NCI-H2029 (cell line): ENCODE results near the gene MAML3.
A peak's percentile ranks its signal among the peaks of the same experiment; 100 is the strongest.

Experiments used
- DNase-seq: peaks from one replicate; lab custom pipeline; 2025; lab: John Stamatoyannopoulos, UW

MAML3 gene

DNA sequence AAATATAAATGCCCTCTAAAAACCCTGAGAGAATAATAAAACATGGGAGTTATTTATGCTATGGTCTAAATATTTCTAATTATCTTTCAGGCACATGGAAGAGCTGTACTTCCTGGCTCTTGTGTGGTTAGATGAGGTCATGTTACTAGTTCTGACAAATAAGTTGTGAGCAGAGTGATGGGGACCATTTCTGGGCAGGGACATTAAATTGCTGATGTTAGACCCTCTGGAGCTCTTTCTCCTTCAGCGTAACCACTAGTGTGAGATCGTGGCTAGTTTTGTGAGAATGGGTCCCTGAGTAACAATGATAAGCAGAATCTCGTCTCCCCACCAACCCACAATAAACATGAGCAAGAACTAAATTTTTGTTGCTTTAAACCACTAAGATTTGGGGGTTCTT, 108.0 kb downstream of the MAML3 start:
- no peak for DNase-seq

DNA sequence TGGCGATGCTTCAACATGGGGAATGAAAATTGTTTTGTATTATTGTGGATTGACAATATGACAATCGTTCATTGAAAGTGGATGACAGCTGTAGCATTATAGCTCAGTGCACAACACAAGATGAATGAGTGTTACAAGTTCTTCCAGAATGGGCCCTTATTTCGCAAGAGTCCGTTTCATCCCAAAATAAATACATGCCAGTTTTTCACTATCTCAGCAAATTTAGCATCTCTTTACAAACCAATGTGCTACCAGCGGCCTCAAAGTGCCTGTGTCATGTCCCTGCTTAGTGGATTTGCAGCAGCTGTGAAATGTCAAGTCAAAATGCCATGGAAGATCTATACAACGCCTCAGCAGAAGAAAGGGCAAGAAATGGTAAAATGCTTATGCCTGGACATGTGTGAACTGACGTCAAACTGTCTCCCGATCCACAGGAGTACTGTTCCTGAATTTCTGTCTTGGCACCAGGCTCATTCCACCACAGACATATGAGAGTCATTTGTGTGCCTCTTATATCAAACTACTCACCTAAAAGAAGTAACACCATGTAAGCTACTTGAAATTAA, 109.6 kb downstream of the MAML3 start:
- no peak for DNase-seq

DNA sequence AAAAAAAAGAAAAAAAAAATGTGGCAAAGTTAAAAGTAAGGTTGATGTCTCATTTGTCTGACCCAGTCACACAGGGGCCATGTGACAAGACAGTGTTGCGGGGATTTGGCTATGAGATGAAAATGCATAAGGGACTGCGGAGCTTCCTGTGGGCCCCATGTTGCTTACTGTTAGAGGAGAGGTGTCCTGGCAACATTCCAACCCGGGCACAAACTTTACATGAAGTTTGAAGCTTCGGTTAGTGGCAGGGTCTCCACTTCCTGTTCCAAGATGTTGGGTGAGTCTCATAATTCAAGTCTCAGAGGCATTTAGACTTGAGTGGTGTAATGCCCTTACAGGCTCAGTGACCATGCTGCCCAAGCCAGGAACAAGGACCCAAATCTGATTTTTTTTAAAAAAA, 111.3 kb downstream of the MAML3 start:
- DNase-seq, result no peak

- no peak for DNase-seq
These were observed 115.9 kb downstream of the MAML3 start for GRCh38 chr4:140038031-140038533.

DNA sequence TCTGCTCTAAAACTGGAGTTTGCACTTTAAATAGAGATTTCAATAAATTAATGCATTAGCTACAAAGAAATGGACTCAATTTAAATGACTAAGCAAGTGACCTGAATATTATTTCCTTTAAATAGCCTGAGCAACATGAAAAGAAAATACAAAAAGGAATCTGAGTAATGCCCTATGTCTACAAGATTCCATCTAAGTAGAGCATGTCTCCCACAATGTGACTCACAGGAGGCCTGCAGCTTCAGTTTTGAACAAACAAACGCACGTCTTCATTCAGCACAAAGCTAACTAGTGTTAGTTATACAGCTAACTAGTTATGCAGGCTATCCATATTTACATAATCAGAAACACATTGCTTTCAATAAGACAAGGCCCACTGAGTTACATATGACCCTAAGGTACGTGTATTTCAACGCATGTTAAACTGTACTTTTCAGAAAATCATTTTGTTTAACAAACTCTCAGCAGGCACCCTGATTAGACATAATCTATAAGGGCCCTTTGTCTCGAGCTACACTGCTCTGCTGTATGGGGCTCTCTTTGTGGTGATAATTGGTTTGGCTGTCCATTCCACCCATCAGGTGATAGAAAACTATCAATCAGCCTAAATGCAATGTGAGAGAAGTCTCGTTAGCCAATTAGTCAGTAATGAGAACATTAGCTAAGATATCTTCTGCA, 116.5 kb downstream of the MAML3 start:
- no peak for DNase-seq

DNA sequence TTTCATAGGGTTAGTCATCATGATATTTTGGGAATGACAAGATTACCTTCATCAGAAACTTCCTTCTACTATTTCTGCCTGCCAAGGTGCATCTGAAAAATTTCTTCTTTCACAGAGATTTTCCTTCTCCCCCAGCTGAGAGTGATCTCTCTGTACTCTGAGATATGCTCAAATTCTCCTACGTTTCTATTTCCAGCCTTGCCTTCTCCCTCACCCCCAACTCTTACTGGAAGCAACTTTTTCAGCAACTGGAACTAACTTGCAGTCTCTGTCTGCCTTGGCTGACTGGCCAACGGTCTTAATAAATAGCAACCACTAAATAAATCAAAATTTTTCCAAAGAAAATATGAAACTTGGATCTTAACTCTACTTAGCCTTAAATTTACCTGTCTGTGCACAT, 122.3 kb downstream of the MAML3 start:
- no peak for DNase-seq

DNA sequence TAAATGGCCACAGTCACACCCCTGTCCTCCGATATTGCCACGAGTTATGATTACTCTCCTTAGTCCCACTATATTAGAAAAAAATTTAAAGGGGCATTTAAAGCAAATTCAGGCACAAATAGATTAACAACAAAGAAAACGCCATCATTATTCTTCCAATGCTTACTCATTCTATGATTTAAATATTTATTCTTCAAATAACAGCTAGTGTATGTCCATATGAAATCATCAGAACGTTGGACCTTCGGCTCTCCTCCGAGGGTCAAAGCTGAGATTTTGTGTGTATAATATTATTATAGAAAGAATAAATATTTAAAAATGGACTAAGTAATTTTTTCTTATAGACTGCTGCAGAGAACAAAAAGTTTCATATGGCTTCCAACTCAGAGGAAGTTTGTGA, 122.9 kb downstream of the MAML3 start:
- no peak for DNase-seq

DNA sequence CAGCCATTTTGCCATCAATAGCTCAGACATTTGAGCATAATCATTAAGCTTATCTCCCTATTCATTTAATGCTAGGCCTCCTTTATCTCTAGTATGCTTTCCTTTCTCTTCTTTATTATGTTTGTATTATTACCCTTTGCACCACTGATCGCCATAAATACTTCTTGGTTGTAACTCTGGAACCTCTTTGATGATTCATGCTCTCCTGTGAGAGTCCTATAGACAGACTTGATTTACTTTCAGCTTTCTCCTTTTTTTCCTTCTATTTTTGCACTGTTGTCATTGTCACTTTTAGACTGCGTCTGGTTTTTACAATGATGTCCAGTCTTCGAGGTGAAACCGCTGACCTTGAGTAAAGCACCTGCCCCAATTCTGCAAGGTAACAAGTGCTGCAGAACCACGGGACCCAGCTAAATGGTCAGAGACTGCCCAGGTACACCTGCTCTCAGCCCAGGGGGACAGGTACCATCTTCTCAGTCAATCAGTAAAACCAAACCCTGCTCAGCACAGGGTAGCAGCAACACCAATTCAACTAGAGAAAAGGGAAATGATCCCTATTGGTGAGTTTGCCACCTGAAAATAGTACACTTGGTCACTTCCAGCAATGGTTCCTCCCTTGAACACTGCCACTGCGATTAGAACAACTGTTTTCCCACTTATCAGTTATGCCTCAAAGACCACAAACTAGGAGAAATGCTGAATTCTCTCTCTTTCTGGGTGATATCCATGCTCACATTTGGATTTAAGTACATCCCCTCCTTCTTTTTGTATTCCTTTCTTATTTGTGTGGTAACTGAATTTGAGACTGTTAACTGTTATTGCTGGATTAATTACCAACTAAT, 125.1 kb downstream of the MAML3 start:
- no peak for DNase-seq

- no peak for DNase-seq
These were observed 125.9 kb downstream of the MAML3 start for GRCh38 chr4:140028101-140028500.

- DNase-seq, result no peak
These were observed 126.9 kb downstream of the MAML3 start for GRCh38 chr4:140027101-140027500.

GRCh38 chr4:140025470-140025869, 128.5 kb downstream of the MAML3 start:
- DNase-seq, result no peak

DNA sequence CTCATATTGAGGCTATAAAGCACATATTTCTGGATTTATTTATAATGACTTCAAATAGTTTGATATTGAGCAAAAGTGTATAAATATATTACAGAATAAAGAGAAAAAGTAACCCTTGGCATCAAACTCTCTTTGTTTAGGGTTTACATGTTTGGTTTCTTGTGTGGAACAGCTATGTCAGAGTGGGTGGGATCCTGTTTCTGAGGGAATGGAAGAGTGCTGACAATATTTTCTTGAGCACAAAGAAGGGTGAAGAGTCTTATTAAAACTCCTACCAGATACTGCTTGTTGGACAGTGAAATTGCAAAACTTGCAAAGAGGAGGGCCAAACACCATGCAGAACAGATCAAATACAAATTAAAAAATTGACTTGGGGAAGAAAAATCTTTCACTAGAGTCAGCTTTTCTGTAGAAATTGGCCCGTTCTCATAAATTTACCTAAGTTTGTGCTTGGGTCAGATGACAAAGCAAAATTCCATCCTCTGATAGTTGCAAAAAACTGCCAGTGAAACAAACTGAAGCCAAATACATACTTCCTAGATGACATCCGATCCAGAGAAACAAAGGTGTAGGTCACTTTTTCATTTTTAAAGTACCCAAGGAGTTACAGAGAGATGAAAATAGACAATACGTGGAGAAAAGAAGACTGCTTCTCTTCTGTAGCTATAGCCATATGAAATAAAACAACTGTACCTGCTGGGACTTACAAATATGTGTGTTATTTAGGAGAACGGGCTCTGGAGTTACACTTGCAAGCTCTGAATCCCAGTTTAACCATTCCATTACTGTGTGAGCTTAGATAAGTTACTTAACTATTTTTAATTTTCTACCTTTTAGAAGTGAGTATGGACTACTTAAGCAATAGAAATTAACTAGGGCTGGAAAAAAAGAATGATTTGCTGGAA, 133.3 kb downstream of the MAML3 start:
- no peak for DNase-seq

- DNase-seq, result peak; percentile 37
These were observed 134.2 kb downstream of the MAML3 start for GRCh38 chr4:140019619-140020347.

GRCh38 chr4:140018931-140019618, 134.9 kb downstream of the MAML3 start:
- DNase-seq, result peak; percentile 65

- DNase-seq, result no peak
These were observed 139.7 kb downstream of the MAML3 start for GRCh38 chr4:140014284-140014683.

GRCh38 chr4:140012688-140013486, 141.1 kb downstream of the MAML3 start:
- peak; percentile 92 for DNase-seq

GRCh38 chr4:140005699-140006098, 148.3 kb downstream of the MAML3 start:
- peak; percentile 42 for DNase-seq

- no peak for DNase-seq
These were observed 148.9 kb downstream of the MAML3 start for GRCh38 chr4:140004922-140005627.

DNA sequence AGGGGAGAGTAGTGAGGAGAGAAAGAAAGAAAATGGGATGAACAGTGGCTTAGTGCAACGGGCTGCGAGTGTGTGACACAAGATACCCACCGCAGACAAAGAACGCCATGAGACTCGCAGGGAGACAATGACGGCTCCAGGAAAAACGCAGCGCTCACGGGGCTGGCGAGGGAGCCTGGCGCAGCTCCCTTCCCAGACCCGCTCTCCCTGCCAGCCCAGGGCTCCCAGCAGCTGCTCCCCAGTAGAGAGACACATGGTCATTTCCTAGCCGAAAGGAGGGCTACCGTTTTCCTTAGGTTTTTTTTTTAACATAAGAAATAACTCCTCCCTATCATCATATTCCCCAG, 149.5 kb downstream of the MAML3 start:
- peak; percentile 58 for DNase-seq
